ENCODE results near the gene NEMP1. TPM values are rescaled to one million over a fixed set of nuclear protein-coding genes. Genes with fewer than 3 reads are reported as not detected.
"Not testable (repeated sequence)": the region's sequence is repeated elsewhere in the genome, so short reads cannot be mapped to it uniquely, and the experiment has no call there.

NEMP1 gene
- total RNA-seq, 1 donor from 2014 or later, result 79.8 TPM

- DNase-seq (ENCODE audit: low spot score), result no peak
- H3K27ac Mint-ChIP-seq, result peak overlapping the region; percentile 98
- peaks cover 30% of the 10 kb centered on the region for H3K36me3 Mint-ChIP-seq (ENCODE audit: low read depth)
- no peaks in the 10 kb centered on the region for H3K9me3 Mint-ChIP-seq
- no peaks in the 10 kb centered on the region for H3K27me3 Mint-ChIP-seq (ENCODE audit: low read depth)
- peak overlapping the region; percentile 89 for H3K4me3 Mint-ChIP-seq (ENCODE audit: low read depth)
- intact Hi-C loops (cut with micrococcal nuclease), result loop anchor here (2.0 to 5.0 kb wide), 5 partner anchors 21 to 449 kb away; partner anchors contain the start of genes DDIT3, MBD6, NACA and SHMT2
- H3K4me1 Mint-ChIP-seq (ENCODE audit: low read depth), result peaks cover 45% of the 10 kb centered on the region
These were observed 7.5 kb upstream of the NEMP1 start for GRCh38 chr12:57085999-57086492.

- no peaks in the 10 kb centered on the region for H3K9me3 Mint-ChIP-seq
- no peak overlapping the region for H3K4me3 Mint-ChIP-seq (ENCODE audit: low read depth)
- no peak for DNase-seq (ENCODE audit: low spot score)
- no peaks in the 10 kb centered on the region for H3K27me3 Mint-ChIP-seq (ENCODE audit: low read depth)
- H3K36me3 Mint-ChIP-seq (ENCODE audit: low read depth), result peaks cover 35% of the 10 kb centered on the region
- peak overlapping the region; percentile 19 for H3K27ac Mint-ChIP-seq
- intact Hi-C loops (cut with micrococcal nuclease), result no loop called here
- peaks cover 37% of the 10 kb centered on the region for H3K4me1 Mint-ChIP-seq (ENCODE audit: low read depth)
These were observed 2.3 kb upstream of the NEMP1 start for GRCh38 chr12:57080855-57081254.

GRCh38 chr12:57079821-57080220 is 1.2 kb upstream of the NEMP1 start:
- intact Hi-C loops (cut with micrococcal nuclease), result loop anchor here (2.0 kb wide), 3 partner anchors 15 to 559 kb away; partner anchors contain the start of genes NACA and RBMS2
- Mint-ChIP-seq H3K36me3 (ENCODE audit: low read depth) (peaks cover 34% of the 10 kb centered on the region), H3K4me1 (ENCODE audit: low read depth) (peaks cover 28% of the 10 kb centered on the region), H3K4me3 (ENCODE audit: low read depth) (peak overlapping the region; percentile 34), H3K9me3 (no peaks in the 10 kb centered on the region), H3K27me3 (ENCODE audit: low read depth) (no peaks in the 10 kb centered on the region), H3K27ac (peak overlapping the region; percentile 98)
- DNase-seq (ENCODE audit: low spot score), result no peak

GRCh38 chr12:57073566-57074450 is 4.8 kb downstream of the NEMP1 start:
- DNase-seq (ENCODE audit: low spot score); H3K4me3 Mint-ChIP-seq (ENCODE audit: low read depth); H3K27me3 Mint-ChIP-seq (ENCODE audit: low read depth); intact Hi-C loops (cut with micrococcal nuclease); H3K9me3 Mint-ChIP-seq; H3K27ac Mint-ChIP-seq: not testable (repeated sequence)
- Mint-ChIP-seq H3K4me1 (ENCODE audit: low read depth) (peaks cover 39% of the 10 kb centered on the region), H3K36me3 (ENCODE audit: low read depth) (peaks cover 79% of the 10 kb centered on the region)

GRCh38 chr12:57072661-57073060 is 5.9 kb downstream of the NEMP1 start:
- Mint-ChIP-seq H3K27me3 (ENCODE audit: low read depth) (no peaks in the 10 kb centered on the region), H3K36me3 (ENCODE audit: low read depth) (peaks cover 79% of the 10 kb centered on the region), H3K27ac (peak overlapping the region; percentile 67), H3K4me1 (ENCODE audit: low read depth) (peaks cover 43% of the 10 kb centered on the region), H3K9me3 (no peaks in the 10 kb centered on the region), H3K4me3 (ENCODE audit: low read depth) (peak overlapping the region; percentile 17)
- intact Hi-C loops (cut with micrococcal nuclease), result no loop called here
- no peak for DNase-seq (ENCODE audit: low spot score)

- H3K9me3 Mint-ChIP-seq, result peaks cover 5% of the 10 kb centered on the region
- no peaks in the 10 kb centered on the region for H3K27me3 Mint-ChIP-seq (ENCODE audit: low read depth)
- peak overlapping the region; percentile 30 for H3K4me3 Mint-ChIP-seq (ENCODE audit: low read depth)
- intact Hi-C loops (cut with micrococcal nuclease), result loop anchor here (1.0 to 2.0 kb wide), 5 partner anchors 9 to 113 kb away; partner anchors contain the start of genes NAB2 and NEMP1
- peak; percentile 46 for DNase-seq (ENCODE audit: low spot score)
- peaks cover 56% of the 10 kb centered on the region for H3K4me1 Mint-ChIP-seq (ENCODE audit: low read depth)
- H3K27ac Mint-ChIP-seq, result peak overlapping the region; percentile 88
- peaks cover 78% of the 10 kb centered on the region for H3K36me3 Mint-ChIP-seq (ENCODE audit: low read depth)
These were observed 9.1 kb downstream of the NEMP1 start for GRCh38 chr12:57069523-57069922.

- intact Hi-C loops (cut with micrococcal nuclease), result no loop called here
- Mint-ChIP-seq H3K9me3 (peaks cover 5% of the 10 kb centered on the region), H3K4me1 (ENCODE audit: low read depth) (peaks cover 59% of the 10 kb centered on the region), H3K27ac (peak overlapping the region; percentile 91), H3K4me3 (ENCODE audit: low read depth) (peak overlapping the region; percentile 45), H3K36me3 (ENCODE audit: low read depth) (peaks cover 84% of the 10 kb centered on the region), H3K27me3 (ENCODE audit: low read depth) (no peaks in the 10 kb centered on the region)
- DNase-seq (ENCODE audit: low spot score), result no peak
These were observed 12.3 kb downstream of the NEMP1 start for GRCh38 chr12:57066245-57066644.

GRCh38 chr12:57063991-57064685 is 14.5 kb downstream of the NEMP1 start:
- intact Hi-C loops (cut with micrococcal nuclease), result loop anchor here (1.0 to 2.0 kb wide), 6 partner anchors 15 to 312 kb away; partner anchors contain the start of genes NEMP1 and PRIM1

GRCh38 chr12:57058454-57058853 is 20.1 kb downstream of the NEMP1 start:
- H3K9me3 Mint-ChIP-seq, result no peaks in the 10 kb centered on the region
- no peaks in the 10 kb centered on the region for H3K27me3 Mint-ChIP-seq (ENCODE audit: low read depth)
- no peak for DNase-seq (ENCODE audit: low spot score)
- H3K4me1 Mint-ChIP-seq (ENCODE audit: low read depth), result peaks cover 16% of the 10 kb centered on the region
- peaks cover 86% of the 10 kb centered on the region for H3K36me3 Mint-ChIP-seq (ENCODE audit: low read depth)
- intact Hi-C loops (cut with micrococcal nuclease), result no loop called here
- peak overlapping the region; percentile 5 for H3K27ac Mint-ChIP-seq
- H3K4me3 Mint-ChIP-seq (ENCODE audit: low read depth), result no peak overlapping the region

More at GRCh38 chr12:57063991-57064685, 14.5 kb downstream of the NEMP1 start:
- peaks cover 5% of the 10 kb centered on the region for H3K9me3 Mint-ChIP-seq
- H3K4me3 Mint-ChIP-seq (ENCODE audit: low read depth), result peak overlapping the region; percentile 80
- peak overlapping the region; percentile 98 for H3K27ac Mint-ChIP-seq
- peak; percentile 52 for DNase-seq (ENCODE audit: low spot score)
- peaks cover 41% of the 10 kb centered on the region for H3K4me1 Mint-ChIP-seq (ENCODE audit: low read depth)
- peaks cover 83% of the 10 kb centered on the region for H3K36me3 Mint-ChIP-seq (ENCODE audit: low read depth)
- H3K27me3 Mint-ChIP-seq (ENCODE audit: low read depth), result no peaks in the 10 kb centered on the region

- intact Hi-C loops (cut with micrococcal nuclease), result no loop called here
- H3K27ac Mint-ChIP-seq, result no peak overlapping the region
- no peak for DNase-seq (ENCODE audit: low spot score)
- H3K36me3 Mint-ChIP-seq (ENCODE audit: low read depth), result peaks cover 85% of the 10 kb centered on the region
- H3K4me3 Mint-ChIP-seq (ENCODE audit: low read depth), result no peak overlapping the region
- H3K9me3 Mint-ChIP-seq, result no peaks in the 10 kb centered on the region
- peaks cover 13% of the 10 kb centered on the region for H3K4me1 Mint-ChIP-seq (ENCODE audit: low read depth)
- no peaks in the 10 kb centered on the region for H3K27me3 Mint-ChIP-seq (ENCODE audit: low read depth)
These were observed 21.4 kb downstream of the NEMP1 start for GRCh38 chr12:57057067-57057751.

GRCh38 chr12:57055824-57056223 is 22.8 kb downstream of the NEMP1 start:
- intact Hi-C loops (cut with micrococcal nuclease), result no loop called here
- H3K4me1 Mint-ChIP-seq (ENCODE audit: low read depth), result peaks cover 15% of the 10 kb centered on the region
- H3K9me3 Mint-ChIP-seq, result no peaks in the 10 kb centered on the region
- no peak for DNase-seq (ENCODE audit: low spot score)
- H3K27me3 Mint-ChIP-seq (ENCODE audit: low read depth), result no peaks in the 10 kb centered on the region
- no peak overlapping the region for H3K27ac Mint-ChIP-seq
- H3K36me3 Mint-ChIP-seq (ENCODE audit: low read depth), result peaks cover 77% of the 10 kb centered on the region
- H3K4me3 Mint-ChIP-seq (ENCODE audit: low read depth), result no peak overlapping the region

GRCh38 chr12:57053901-57054300 is 24.7 kb downstream of the NEMP1 start:
- H3K36me3 Mint-ChIP-seq (ENCODE audit: low read depth), result peaks cover 58% of the 10 kb centered on the region
- H3K4me3 Mint-ChIP-seq (ENCODE audit: low read depth); DNase-seq (ENCODE audit: low spot score); H3K27me3 Mint-ChIP-seq (ENCODE audit: low read depth); H3K27ac Mint-ChIP-seq; H3K9me3 Mint-ChIP-seq; intact Hi-C loops (cut with micrococcal nuclease): not testable (repeated sequence)
- peaks cover 17% of the 10 kb centered on the region for H3K4me1 Mint-ChIP-seq (ENCODE audit: low read depth)
